Measurements from ENCODE around the gene CHIC2. TPM values are rescaled to one million over a fixed set of nuclear protein-coding genes. Genes with fewer than 3 reads are reported as not detected.

The CHIC2 gene
- total RNA-seq, 1 experiment from 2014 or later: 8.2 TPM

DNA sequence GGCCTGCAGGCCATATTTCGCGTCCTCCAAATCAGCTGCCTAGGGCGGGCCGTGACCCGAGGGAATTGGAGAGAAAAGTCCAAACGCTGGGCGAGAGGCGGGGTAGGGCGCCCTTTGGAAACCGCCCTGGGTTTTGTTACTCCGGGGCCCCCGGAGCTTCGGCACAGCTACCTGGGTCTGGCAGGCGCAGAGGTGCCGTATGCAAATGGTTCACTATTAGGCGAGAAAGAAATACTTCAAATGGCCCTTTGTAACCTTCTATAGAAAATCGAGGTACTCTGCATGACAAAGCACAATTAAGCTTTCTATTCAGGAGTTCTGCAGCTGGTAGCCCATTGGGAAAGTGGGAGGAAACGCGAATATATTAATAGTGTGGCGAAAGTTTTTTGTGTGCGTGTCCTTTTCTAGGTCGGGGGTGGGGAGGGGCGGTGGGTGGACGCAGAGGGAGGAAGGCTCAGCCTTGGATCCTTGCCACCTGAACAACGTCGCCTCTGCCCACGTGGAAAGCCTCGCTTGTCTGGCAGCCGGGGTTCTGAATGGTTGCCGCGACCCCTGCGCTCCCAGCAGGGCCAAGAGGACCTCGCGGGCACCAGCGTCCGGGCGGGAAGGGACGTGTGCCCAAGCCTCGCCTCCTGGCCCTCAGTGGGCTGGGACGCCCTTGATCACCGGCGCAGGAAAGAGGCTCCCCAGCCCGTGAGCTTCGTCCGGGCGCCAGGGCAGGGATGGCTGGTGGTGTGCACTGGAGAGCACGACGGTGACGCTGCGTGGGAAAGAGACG, 45.0 kb upstream of the CHIC2 start:
- Histone ChIP-seq H3K56ac (ENCODE audit: insufficient read length, low read depth, low read length) (no peak overlapping the region), H4K8ac (replicated peaks; ENCODE audit: insufficient read length, low read depth, low read length) (no peak overlapping the region), H2AFZ (ENCODE audit: low read length) (no peak overlapping the region), H3K27ac (ENCODE audit: insufficient read length, low read depth, low read length) (no peak overlapping the region), H2BK120ac (ENCODE audit: low read depth, low read length, poor library complexity, severe bottlenecking) (no peak overlapping the region), H4K91ac (ENCODE audit: insufficient read length, low read depth, low read length) (no peak overlapping the region), H2BK15ac (ENCODE audit: low read depth, low read length) (no peak overlapping the region), H2BK20ac (ENCODE audit: low read depth, low read length, poor library complexity, severe bottlenecking) (no peak overlapping the region), H3K79me2 (ENCODE audit: insufficient read depth, low read length) (no peaks in the 10 kb centered on the region), H3T11ph (ENCODE audit: low read length) (no peak overlapping the region), H4K20me1 (ENCODE audit: control insufficient read depth, insufficient read depth, insufficient read length) (no peaks in the 10 kb centered on the region), H3K79me1 (ENCODE audit: insufficient read depth, low read depth, low read length, poor library complexity, severe bottlenecking) (no peaks in the 10 kb centered on the region), H3K18ac (ENCODE audit: insufficient read length, low read depth, low read length) (peak overlapping the region; percentile 59), H3K9me3 (ENCODE audit: control insufficient read depth, low read depth, low read length) (no peaks in the 10 kb centered on the region), H3K4me1 (ENCODE audit: insufficient read depth, low read length) (no peaks in the 10 kb centered on the region; the same call in 1 of the 2 replicates), H3K14ac (ENCODE audit: insufficient read depth, low read length) (peak overlapping the region; percentile 71; the same call in 1 of the 2 replicates), H4K5ac (ENCODE audit: insufficient read length, low read depth, low read length) (no peak overlapping the region), H2AK5ac (ENCODE audit: insufficient read length, low read length) (no peak overlapping the region), H2BK5ac (ENCODE audit: insufficient read length, low read length) (no peak overlapping the region), H3K4me2 (ENCODE audit: insufficient read depth, insufficient read length, low read length) (peak overlapping the region; percentile 81), H3K23me2 (ENCODE audit: insufficient read length, low read depth, low read length, poor library complexity, severe bottlenecking) (peaks cover 17% of the 10 kb centered on the region), H3K23ac (ENCODE audit: insufficient read length, low read depth, low read length) (no peak overlapping the region), H3K4ac (ENCODE audit: low read depth, low read length) (no peak overlapping the region), H3K27me3 (ENCODE audit: insufficient read depth, low read length) (peaks cover 39% of the 10 kb centered on the region), H2BK12ac (ENCODE audit: insufficient read length, low read depth, low read length) (no peak overlapping the region), H3K9ac (ENCODE audit: extremely low read depth, insufficient read length, low read length) (no peak overlapping the region)
- Mint-ChIP-seq H3K9me3 (peaks cover 0 to 3% of the 10 kb centered on the region in 2 experiments; a peak in 1 of 5 replicates), H3K27me3 (ENCODE audit: low read depth) (peaks cover 92% of the 10 kb centered on the region), H3K36me3 (ENCODE audit: insufficient read depth in 1 of 3, low read depth in 3 of 3) (0 out of 7 replicates have a peak, but pooled peaks cover 0 to 2% (median 0%) of the 10 kb centered on the region in 3 experiments), H3K4me3 (peak overlapping the region; percentile 35 to 74), H3K27ac (no peak overlapping the region), H3K4me1 (peaks cover 35 to 47% of the 10 kb centered on the region in 2 experiments)
- TF ChIP-seq, protein P1, sequence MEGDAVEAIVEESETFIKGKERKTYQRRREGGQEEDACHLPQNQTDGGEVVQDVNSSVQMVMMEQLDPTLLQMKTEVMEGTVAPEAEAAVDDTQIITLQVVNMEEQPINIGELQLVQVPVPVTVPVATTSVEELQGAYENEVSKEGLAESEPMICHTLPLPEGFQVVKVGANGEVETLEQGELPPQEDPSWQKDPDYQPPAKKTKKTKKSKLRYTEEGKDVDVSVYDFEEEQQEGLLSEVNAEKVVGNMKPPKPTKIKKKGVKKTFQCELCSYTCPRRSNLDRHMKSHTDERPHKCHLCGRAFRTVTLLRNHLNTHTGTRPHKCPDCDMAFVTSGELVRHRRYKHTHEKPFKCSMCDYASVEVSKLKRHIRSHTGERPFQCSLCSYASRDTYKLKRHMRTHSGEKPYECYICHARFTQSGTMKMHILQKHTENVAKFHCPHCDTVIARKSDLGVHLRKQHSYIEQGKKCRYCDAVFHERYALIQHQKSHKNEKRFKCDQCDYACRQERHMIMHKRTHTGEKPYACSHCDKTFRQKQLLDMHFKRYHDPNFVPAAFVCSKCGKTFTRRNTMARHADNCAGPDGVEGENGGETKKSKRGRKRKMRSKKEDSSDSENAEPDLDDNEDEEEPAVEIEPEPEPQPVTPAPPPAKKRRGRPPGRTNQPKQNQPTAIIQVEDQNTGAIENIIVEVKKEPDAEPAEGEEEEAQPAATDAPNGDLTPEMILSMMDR (conservative IDR thresholded peaks at IDR 0.05): no peak
- WGBS (ENCODE audit: extremely low coverage, insufficient read length, low lambda C conversion rate): no CpG with 5 or more reads among the region's 51 CpGs
- peak; percentile 58 for DNase-seq
